Kidney epithelial cell (primary cell): Measurements from ENCODE around the gene IRX5. TPM values are rescaled to one million over a fixed set of nuclear protein-coding genes. Genes with fewer than 3 reads are reported as not detected.

Experiments
- DNase-seq: peaks from one replicate; pipeline ENCODE4 v3.0.0-alpha.2; 2010; ENCODE audit warnings: low read depth
- H3K27me3 ChIP-seq: 2 replicates; pipeline ENCODE4 v1.6.0; 2011; ENCODE audit warnings: low read length; ENCODE audit not compliant: control insufficient read depth, insufficient read depth
- H3K36me3 ChIP-seq: 2 replicates; pipeline ENCODE4 v1.5.1; 2011; ENCODE audit warnings: low read length; ENCODE audit not compliant: control insufficient read depth, insufficient read depth
- H3K4me3 ChIP-seq: 2 replicates; pipeline ENCODE4 v1.5.1; 2011; ENCODE audit warnings: low read depth, mild to moderate bottlenecking, control low read depth, low read length
- CTCF ChIP-seq: IDR thresholded peaks from 2 replicates; pipeline ENCODE4 v1.5.1; 2011; ENCODE audit warnings: mild to moderate bottlenecking, moderate library complexity, low read length, control low read depth, inconsistent platforms; ENCODE audit not compliant: insufficient read depth, poor library complexity, severe bottlenecking
- total RNA-seq: library from RNA; depleted of rRNA; stranded (reverse); fragments of >200 nt; gene quantifications from 2 replicates; pipeline ENCODE4 v1.2.3, GENCODE V29; 2015

IRX5 gene
- total RNA-seq, 1 donor from 2014 or later, result 2.0 TPM

- Histone ChIP-seq H3K36me3 (no peaks in the 10 kb centered on the region), H3K4me3 (no peak overlapping the region), H3K27me3 (peaks cover 13% of the 10 kb centered on the region)
- no peak for DNase-seq
- TF ChIP-seq CTCF, result no peak
Measured at GRCh38 chr16:54946909-54947308, 16.2 kb downstream of the IRX5 start.

- Histone ChIP-seq H3K27me3 (peaks cover 11% of the 10 kb centered on the region), H3K4me3 (no peak overlapping the region), H3K36me3 (no peaks in the 10 kb centered on the region)
- TF ChIP-seq CTCF, result no peak
- no peak for DNase-seq
Measured at GRCh38 chr16:54947616-54948015, 17.0 kb downstream of the IRX5 start.

GRCh38 chr16:54952195-54952594 is 21.5 kb downstream of the IRX5 start:
- Histone ChIP-seq H3K27me3 (peaks cover 8% of the 10 kb centered on the region), H3K4me3 (no peak overlapping the region), H3K36me3 (no peaks in the 10 kb centered on the region)
- no peak for TF ChIP-seq CTCF
- DNase-seq, result no peak

GRCh38 chr16:54953461-54953860 is 22.8 kb downstream of the IRX5 start:
- no peak for TF ChIP-seq CTCF
- no peak for DNase-seq
- Histone ChIP-seq H3K4me3 (no peak overlapping the region), H3K36me3 (no peaks in the 10 kb centered on the region), H3K27me3 (peaks cover 4% of the 10 kb centered on the region)

GRCh38 chr16:54954220-54954619 is 23.6 kb downstream of the IRX5 start:
- no peak for DNase-seq
- Histone ChIP-seq H3K36me3 (no peaks in the 10 kb centered on the region), H3K27me3 (peaks cover 2% of the 10 kb centered on the region), H3K4me3 (no peak overlapping the region)
- TF ChIP-seq CTCF, result no peak

- H3K4me3 ChIP-seq, result no peak overlapping the region
- H3K36me3 ChIP-seq, result no peaks in the 10 kb centered on the region
- H3K27me3 ChIP-seq, result no peaks in the 10 kb centered on the region
- no peak for DNase-seq
- TF ChIP-seq CTCF, result no peak
Measured at GRCh38 chr16:54955757-54956156, 25.1 kb downstream of the IRX5 start.
